Breast epithelium (tissue), 4 donors: ENCODE measurements around the gene MXRA8. TPM values are rescaled to one million over a fixed set of nuclear protein-coding genes. Genes with fewer than 3 reads are reported as not detected.

ENCODE experiments used
- DNase-seq, 2 donors: peaks; one replicate each; pipeline ENCODE4 v3.0.0-alpha.2; 2019; ENCODE audit warnings: low spot score in 2 of 2
- H3K27ac ChIP-seq, 2 donors: fragments of 200-600 bp; sonication (generic) in 1 of 2; one replicate each; pipeline ENCODE4 v1.5.1; 2016 to 2019; ENCODE audit warnings: mild to moderate bottlenecking in 1 of 2
- H3K27me3 ChIP-seq, 2 donors: fragments of 200-600 bp; sonication (generic) in 1 of 2; one replicate each; pipeline versions ENCODE4 v1.5.1 to v1.6.0; 2017 to 2019; ENCODE audit warnings: control low read depth in 1 of 2, mild to moderate bottlenecking in 1 of 2
- H3K36me3 ChIP-seq: fragments of 200-600 bp; one replicate; pipeline ENCODE4 v1.5.1; 2019
- H3K4me1 ChIP-seq, 2 donors: fragments of 200-600 bp; sonication (generic); one replicate each; pipeline ENCODE4 v1.5.1; 2016 to 2019; ENCODE audit warnings: control low read depth in 1 of 2
- H3K4me3 ChIP-seq, 3 donors: fragments of 200-600 bp; sonication (generic); 1 replicate in 2 of 3; 2 replicates in 1 of 3; pipeline ENCODE4 v1.5.1; 2016 to 2019; ENCODE audit warnings: mild to moderate bottlenecking in 3 of 3, moderate library complexity in 2 of 3
- H3K9me3 ChIP-seq, 2 donors: fragments of 200-600 bp; sonication (generic) in 1 of 2; one replicate each; pipeline ENCODE4 v1.5.1; 2016 to 2019; ENCODE audit warnings: control low read depth in 1 of 2
- POLR2A ChIP-seq: fragments of 450-650 bp; IDR thresholded peaks from one replicate; pipeline ENCODE4 v1.6.1; 2016; ENCODE audit warnings: antibody characterized with exemption, mild to moderate bottlenecking, moderate library complexity
- POLR2AphosphoS5 ChIP-seq, 3 donors: sonication (generic); formaldehyde crosslinking; IDR thresholded peaks; one replicate each; pipeline ENCODE4 v1.6.1; 2017; ENCODE audit warnings: antibody characterized with exemption in 3 of 3
- intact Hi-C: fragments of 100-400 bp; cut with DNase I; formaldehyde crosslinking; loops from one replicate; pipeline ENCODE4 v1.15.1; 2023; ENCODE audit warnings: low total_unique reads
- total RNA-seq, 3 donors: library from RNA; depleted of rRNA; stranded (reverse); fragments of >200 nt; gene quantifications; one replicate each; pipeline ENCODE4 v1.1.0, GENCODE V29; 2016
- TF ChIP-seq, protein P1 (sequence below), 3 donors: fragments of 450-650 bp; IDR thresholded peaks; one replicate each; pipeline ENCODE4 v1.5.1; 2016 to 2017; ENCODE audit warnings: antibody characterized with exemption in 3 of 3, mild to moderate bottlenecking in 3 of 3, moderate library complexity in 3 of 3

MXRA8 gene
- total RNA-seq, 3 donors from 2014 or later, result 93.4 to 308 (median 99.8) TPM

DNA sequence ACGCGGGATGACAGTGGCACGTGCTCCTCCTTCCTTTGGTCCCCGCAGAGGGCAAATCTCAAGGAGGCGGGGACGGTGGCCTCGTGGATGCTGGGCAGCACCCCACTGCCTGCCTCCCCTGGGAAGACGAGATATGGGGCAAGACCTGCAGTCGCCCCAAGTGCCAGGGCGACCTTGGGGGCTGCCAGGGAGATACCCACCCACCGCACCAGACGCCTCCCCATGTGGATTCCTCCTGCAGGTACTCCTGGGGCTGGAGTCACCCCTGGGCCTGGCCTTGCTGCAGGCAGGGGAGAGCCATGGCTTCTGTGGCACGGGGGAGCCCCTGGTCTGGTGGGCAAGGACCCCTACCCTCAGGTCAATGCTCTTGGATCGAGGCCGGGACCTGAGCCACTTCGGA, 22.5 kb upstream of the MXRA8 start:
- DNase-seq, result no peak
- Histone ChIP-seq H3K4me3 (no peak overlapping the region), H3K27me3 (no peaks in the 10 kb centered on the region), H3K9me3 (no peaks in the 10 kb centered on the region), H3K27ac (no peak overlapping the region), H3K4me1 (no peaks in the 10 kb centered on the region), H3K36me3 (no peaks in the 10 kb centered on the region)
- TF ChIP-seq POLR2A (no peak), POLR2AphosphoS5 (IDR thresholded peaks at IDR 0.05) (no peak)
- TF ChIP-seq, protein P1, sequence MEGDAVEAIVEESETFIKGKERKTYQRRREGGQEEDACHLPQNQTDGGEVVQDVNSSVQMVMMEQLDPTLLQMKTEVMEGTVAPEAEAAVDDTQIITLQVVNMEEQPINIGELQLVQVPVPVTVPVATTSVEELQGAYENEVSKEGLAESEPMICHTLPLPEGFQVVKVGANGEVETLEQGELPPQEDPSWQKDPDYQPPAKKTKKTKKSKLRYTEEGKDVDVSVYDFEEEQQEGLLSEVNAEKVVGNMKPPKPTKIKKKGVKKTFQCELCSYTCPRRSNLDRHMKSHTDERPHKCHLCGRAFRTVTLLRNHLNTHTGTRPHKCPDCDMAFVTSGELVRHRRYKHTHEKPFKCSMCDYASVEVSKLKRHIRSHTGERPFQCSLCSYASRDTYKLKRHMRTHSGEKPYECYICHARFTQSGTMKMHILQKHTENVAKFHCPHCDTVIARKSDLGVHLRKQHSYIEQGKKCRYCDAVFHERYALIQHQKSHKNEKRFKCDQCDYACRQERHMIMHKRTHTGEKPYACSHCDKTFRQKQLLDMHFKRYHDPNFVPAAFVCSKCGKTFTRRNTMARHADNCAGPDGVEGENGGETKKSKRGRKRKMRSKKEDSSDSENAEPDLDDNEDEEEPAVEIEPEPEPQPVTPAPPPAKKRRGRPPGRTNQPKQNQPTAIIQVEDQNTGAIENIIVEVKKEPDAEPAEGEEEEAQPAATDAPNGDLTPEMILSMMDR (IDR thresholded peaks at IDR 0.05), result no peak
- intact Hi-C loops, result no loop called here

DNA sequence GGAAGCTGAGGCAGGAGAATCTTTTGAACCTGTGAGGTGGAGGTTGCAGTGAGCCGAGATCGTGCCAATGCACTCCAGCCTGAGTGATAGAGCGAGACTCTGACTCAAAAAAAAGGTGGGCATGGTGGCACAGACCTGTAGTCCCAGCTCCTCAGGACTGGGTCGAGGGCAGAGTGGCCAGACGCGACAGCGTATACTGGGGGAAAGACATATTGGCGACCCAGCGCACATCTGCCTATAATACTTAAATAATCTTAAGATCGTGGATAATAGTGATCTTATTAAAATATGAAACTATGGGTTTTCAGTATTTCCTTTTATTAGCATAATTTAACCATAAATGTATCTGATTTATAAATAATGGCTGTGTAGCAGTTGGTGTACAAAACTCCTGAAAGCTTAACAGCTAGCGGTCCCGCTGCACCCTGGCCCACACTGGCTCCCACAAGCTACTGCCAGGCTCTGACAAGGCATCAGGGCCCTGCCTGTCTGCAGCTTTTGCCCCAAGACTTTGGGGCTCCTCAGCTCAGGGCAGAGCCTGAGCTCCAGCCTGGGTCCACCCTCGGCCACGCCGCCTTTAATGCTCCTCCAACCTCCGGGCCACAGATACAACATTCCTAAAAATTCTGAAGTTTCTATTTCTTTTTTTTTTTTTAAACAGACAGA, 19.3 kb upstream of the MXRA8 start:
- Histone ChIP-seq H3K4me1 (peaks cover 8 to 13% of the 10 kb centered on the region in 2 donors), H3K27me3 (no peaks in the 10 kb centered on the region), H3K4me3 (no peak overlapping the region), H3K9me3 (no peaks in the 10 kb centered on the region), H3K36me3 (no peaks in the 10 kb centered on the region), H3K27ac (no peak overlapping the region)
- DNase-seq, result no peak
- intact Hi-C loops, result no loop called here
- TF ChIP-seq, protein P1 (IDR thresholded peaks at IDR 0.05), result no peak
- no peak for TF ChIP-seq POLR2AphosphoS5 (IDR thresholded peaks at IDR 0.05)
- no peak for TF ChIP-seq POLR2A

DNA sequence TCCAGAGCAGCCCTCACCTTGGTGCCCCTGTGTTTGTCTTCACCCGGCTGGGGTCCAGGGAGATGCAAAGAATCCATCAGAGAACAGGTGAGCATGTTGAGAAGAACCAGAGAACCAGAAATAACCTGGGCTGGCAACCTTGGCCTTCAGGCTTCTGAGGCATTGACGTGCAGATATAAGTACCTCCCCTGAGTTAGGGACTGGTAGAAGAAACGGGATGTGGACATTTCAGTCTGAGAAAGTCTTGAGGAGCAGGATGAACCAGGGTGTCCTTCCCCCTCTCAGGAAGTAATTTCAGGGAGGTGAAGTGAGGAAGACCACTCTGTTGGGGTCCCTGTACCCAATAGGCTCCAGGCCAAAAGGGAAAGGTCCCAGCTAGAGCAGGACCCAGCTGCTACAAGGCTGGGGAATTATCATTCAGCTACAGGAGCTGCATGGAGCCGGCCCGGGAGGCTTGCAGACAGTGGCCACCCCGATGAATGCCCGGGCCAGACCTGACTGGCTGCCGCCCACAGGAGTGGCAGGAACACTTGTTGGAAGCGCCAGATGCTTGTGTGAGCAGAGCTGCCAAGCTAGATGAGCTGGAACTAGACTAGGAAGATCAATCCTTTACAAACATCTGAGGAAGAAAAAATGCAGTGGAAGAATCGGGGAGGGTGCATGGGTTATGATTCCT, 18.3 kb upstream of the MXRA8 start:
- intact Hi-C loops, result no loop called here
- Histone ChIP-seq H3K4me1 (peaks cover 13% of the 10 kb centered on the region in 2 donors), H3K27me3 (no peaks in the 10 kb centered on the region), H3K36me3 (no peaks in the 10 kb centered on the region), H3K9me3 (no peaks in the 10 kb centered on the region), H3K27ac (peak overlapping the region; percentile 95 to 98), H3K4me3 (no peak overlapping the region)
- TF ChIP-seq, protein P1 (IDR thresholded peaks at IDR 0.05), result no peak
- TF ChIP-seq POLR2A, result no peak
- TF ChIP-seq POLR2AphosphoS5 (IDR thresholded peaks at IDR 0.05), result no peak
- no peak for DNase-seq

DNA sequence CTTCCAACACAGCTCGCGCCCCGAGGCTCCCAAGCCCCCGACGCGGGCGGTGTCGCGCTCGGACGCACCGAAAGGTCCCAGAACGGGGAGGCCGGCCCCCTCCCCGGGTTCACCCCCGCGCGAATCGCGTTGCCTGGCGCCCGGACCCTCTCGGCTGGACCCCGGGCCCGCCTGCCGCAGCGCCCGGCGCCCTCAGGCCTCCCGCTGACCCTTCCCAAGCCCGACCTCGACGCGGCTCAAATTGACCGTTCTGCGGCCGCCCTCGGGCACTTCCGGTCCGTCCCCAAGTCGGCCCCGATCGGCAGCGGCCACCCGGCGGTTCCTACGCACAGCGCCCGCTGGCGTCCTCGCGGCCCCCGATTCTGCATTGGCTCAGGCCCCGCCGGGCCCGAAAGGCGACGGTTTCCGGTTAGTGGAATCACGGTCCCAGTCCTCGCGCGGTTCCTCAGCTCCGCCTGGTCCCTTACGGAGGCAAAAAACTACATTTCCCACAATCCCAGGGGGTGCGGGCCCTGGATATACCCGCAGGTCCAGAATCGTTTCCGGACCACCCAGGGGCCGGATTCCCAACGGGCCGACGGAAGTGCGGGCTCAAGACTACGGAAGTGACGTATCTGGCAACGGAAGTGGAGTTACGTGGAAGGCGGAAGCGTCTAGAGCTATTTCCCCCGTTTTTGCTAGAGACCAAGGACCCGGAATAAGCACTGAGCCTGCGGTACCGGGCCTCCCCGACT, 16.7 kb upstream of the MXRA8 start, which contains the start of gene AURKAIP1:
Gene AURKAIP1 (minus strand): TSS at position 279 of the 734 bp plus-strand sequence. CDS start 451 bp downstream, outside the sequence.
- Histone ChIP-seq H3K27me3 (no peaks in the 10 kb centered on the region), H3K36me3 (no peaks in the 10 kb centered on the region), H3K27ac (peak within 1 kb of the TSS; percentile 95 to 98), H3K9me3 (no peaks in the 10 kb centered on the region), H3K4me3 (peak within 1 kb of the TSS; percentile 98 to 99 (median 99)), H3K4me1 (peaks cover 13 to 15% of the 10 kb centered on the region in 2 donors)
- intact Hi-C loops, result no loop called here
- TF ChIP-seq POLR2AphosphoS5 (IDR thresholded peaks at IDR 0.05), result peak; percentile 94 to 98 (median 97)
- TF ChIP-seq, protein P1 (IDR thresholded peaks at IDR 0.05), result peak in 1 of 3 donors; percentile 32
- peak; percentile 36 for TF ChIP-seq POLR2A
- peak; percentile 98 to 99 for DNase-seq

DNA sequence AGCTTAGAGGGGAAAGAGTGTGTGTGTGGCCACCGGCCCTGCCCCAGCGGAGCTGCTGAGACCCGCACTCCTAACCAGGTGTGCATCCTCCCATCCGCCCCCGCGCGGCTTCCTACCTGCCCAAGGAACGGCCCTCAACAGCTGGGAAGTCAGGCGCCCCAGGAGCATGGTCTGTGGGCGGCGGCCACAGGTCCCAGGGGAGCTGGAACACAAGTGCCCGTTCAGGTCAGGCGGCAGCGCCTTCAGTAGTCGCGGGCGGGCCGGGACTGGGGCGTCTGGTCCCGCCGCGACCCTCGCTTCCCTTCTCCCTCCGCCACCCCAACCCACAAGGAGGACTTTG, 16.2 kb upstream of the MXRA8 start:
- no peaks in the 10 kb centered on the region for H3K27me3 ChIP-seq
- intact Hi-C loops, result no loop called here
- H3K36me3 ChIP-seq, result no peaks in the 10 kb centered on the region
- TF ChIP-seq, protein P1 (IDR thresholded peaks at IDR 0.05), result no peak
- TF ChIP-seq POLR2A, result no peak
- no peak for TF ChIP-seq POLR2AphosphoS5 (IDR thresholded peaks at IDR 0.05)
- peak overlapping the region; percentile 95 to 98 for H3K27ac ChIP-seq
- peak overlapping the region; percentile 98 to 99 (median 99) for H3K4me3 ChIP-seq
- H3K9me3 ChIP-seq, result no peaks in the 10 kb centered on the region
- no peak for DNase-seq
- H3K4me1 ChIP-seq, result peaks cover 13 to 15% of the 10 kb centered on the region in 2 donors
